Mesendoderm (in vitro differentiated cells): ENCODE data around the gene GSTO1.
"Not testable (repeated sequence)": the region's sequence is repeated elsewhere in the genome, so short reads cannot be mapped to it uniquely, and the experiment has no call there.

Experiments
- DNase-seq: peaks from one replicate; pipeline ENCODE4 v3.0.0; 2013
- H2AK5ac ChIP-seq: 2 replicates; pipeline ENCODE4 v1.6.1; 2013; ENCODE audit warnings: low read length, inconsistent platforms
- H2BK120ac ChIP-seq: 2 replicates; pipeline ENCODE4 v1.6.1; 2013; ENCODE audit warnings: low read depth, mild to moderate bottlenecking, low read length, moderate library complexity, mixed read lengths
- H2BK15ac ChIP-seq: replicated peaks from 2 replicates; pipeline ENCODE4 v1.6.1; 2013; ENCODE audit warnings: low read depth, mild to moderate bottlenecking, moderate library complexity
- H2BK5ac ChIP-seq: 2 replicates; pipeline ENCODE4 v1.6.1; 2013; ENCODE audit warnings: low read length, inconsistent platforms
- H3K18ac ChIP-seq: 2 replicates; pipeline ENCODE4 v1.6.1; 2013; ENCODE audit warnings: mild to moderate bottlenecking, low read length, mixed read lengths
- H3K23ac ChIP-seq: one replicate; pipeline ENCODE4 v1.6.1; 2013; ENCODE audit warnings: low read length
- H3K27ac ChIP-seq: 2 replicates; pipeline ENCODE4 v1.5.1; 2013; ENCODE audit warnings: low read depth, mild to moderate bottlenecking, inconsistent platforms, low read length, moderate library complexity
- H3K27me3 ChIP-seq: 2 replicates; pipeline ENCODE4 v1.6.1; 2013; ENCODE audit warnings: low read length, control low read depth, mild to moderate bottlenecking, inconsistent platforms; ENCODE audit not compliant: insufficient read depth, poor library complexity
- H3K36me3 ChIP-seq: 2 replicates; pipeline ENCODE4 v1.6.1; 2013; ENCODE audit warnings: low read length, inconsistent platforms; ENCODE audit not compliant: control insufficient read depth, insufficient read depth
- H3K4ac ChIP-seq: one replicate; pipeline ENCODE4 v1.6.1; 2013; ENCODE audit warnings: low read depth, mild to moderate bottlenecking, low read length, moderate library complexity
- H3K4me1 ChIP-seq: 2 replicates; pipeline ENCODE4 v1.6.1; 2013; ENCODE audit warnings: low read depth, low read length, inconsistent platforms; ENCODE audit not compliant: control insufficient read depth
- H3K4me2 ChIP-seq: 2 replicates; pipeline ENCODE4 v1.6.1; 2013; ENCODE audit warnings: low read length
- H3K4me3 ChIP-seq: 2 replicates; pipeline ENCODE4 v1.5.1; 2013; ENCODE audit warnings: mild to moderate bottlenecking, low read length
- H3K56ac ChIP-seq: one replicate; pipeline ENCODE4 v1.6.1; 2013; ENCODE audit warnings: low read length
- H3K79me1 ChIP-seq: 2 replicates; pipeline ENCODE4 v1.6.1; 2013; ENCODE audit warnings: low read length, inconsistent platforms
- H3K79me2 ChIP-seq: 2 replicates; pipeline ENCODE4 v1.6.1; 2013; ENCODE audit warnings: mild to moderate bottlenecking, low read length; ENCODE audit not compliant: control insufficient read depth, insufficient read depth
- H3K9ac ChIP-seq: 2 replicates; pipeline ENCODE4 v1.6.1; 2013; ENCODE audit warnings: low read length, inconsistent platforms
- H4K5ac ChIP-seq: one replicate; pipeline ENCODE4 v1.6.1; 2013; ENCODE audit warnings: low read length
- H4K8ac ChIP-seq: one replicate; pipeline ENCODE4 v1.6.1; 2013; ENCODE audit warnings: low read depth, mild to moderate bottlenecking, control low read depth, low read length, moderate library complexity
- WGBS: extraction: QIAGEN DNeasy Blood & Tissue Kit; methylation state at CpG from one replicate; pipeline ENCODE4 v1.1.7; 2013; ENCODE audit warnings: low lambda C conversion rate, missing lambda C conversion rate; ENCODE audit not compliant: insufficient coverage; ENCODE audit errors: extremely low coverage; 5-methylcytosine and 5-hydroxymethylcytosine counted together

GSTO1 gene

GRCh38 chr10:104243512-104243911 lies 11.2 kb upstream of the GSTO1 start:
- Histone ChIP-seq H3K79me1 (no peaks in the 10 kb centered on the region), H2BK15ac (no peak overlapping the region), H3K79me2 (no peaks in the 10 kb centered on the region), H4K5ac (no peak overlapping the region), H4K8ac (no peak overlapping the region), H3K27me3 (no peaks in the 10 kb centered on the region), H2BK120ac (no peak overlapping the region), H2AK5ac (no peak overlapping the region), H3K4ac (no peak overlapping the region), H3K23ac (no peak overlapping the region), H2BK5ac (no peak overlapping the region), H3K4me3 (no peak overlapping the region), H3K27ac (no peak overlapping the region), H3K56ac (no peak overlapping the region), H3K4me2 (no peak overlapping the region), H3K36me3 (no peaks in the 10 kb centered on the region), H3K9ac (no peak overlapping the region), H3K18ac (no peak overlapping the region), H3K4me1 (no peaks in the 10 kb centered on the region)
- WGBS = no CpG with 5 or more reads among the region's 5 CpGs
- no peak for DNase-seq

GRCh38 chr10:104245066-104245632 lies 9.5 kb upstream of the GSTO1 start:
- Histone ChIP-seq H2BK120ac (no peak overlapping the region), H4K5ac (no peak overlapping the region), H2BK15ac (no peak overlapping the region), H3K23ac (no peak overlapping the region), H3K79me2 (no peaks in the 10 kb centered on the region), H4K8ac (no peak overlapping the region), H3K4me1 (no peaks in the 10 kb centered on the region), H3K18ac (no peak overlapping the region), H3K56ac (no peak overlapping the region), H3K4me3 (no peak overlapping the region), H3K4me2 (no peak overlapping the region), H3K27me3 (no peaks in the 10 kb centered on the region), H3K27ac (no peak overlapping the region), H3K79me1 (no peaks in the 10 kb centered on the region), H2BK5ac (no peak overlapping the region), H2AK5ac (no peak overlapping the region), H3K9ac (no peak overlapping the region), H3K36me3 (no peaks in the 10 kb centered on the region), H3K4ac (no peak overlapping the region)
- DNase-seq = no peak
- no CpG with 5 or more reads among the region's 34 CpGs for WGBS

- H3K27ac ChIP-seq = no peak overlapping the region
- H2BK5ac ChIP-seq = no peak overlapping the region
- H3K4me1 ChIP-seq = peaks cover 5% of the 10 kb centered on the region
- no peaks in the 10 kb centered on the region for H3K27me3 ChIP-seq
- H3K79me1 ChIP-seq = no peaks in the 10 kb centered on the region
- no peak overlapping the region for H4K5ac ChIP-seq
- DNase-seq = no peak
- H3K23ac ChIP-seq = no peak overlapping the region
- no peak overlapping the region for H2AK5ac ChIP-seq
- no CpG with 5 or more reads among the region's 2 CpGs for WGBS
- H3K56ac ChIP-seq = no peak overlapping the region
- H2BK15ac ChIP-seq = no peak overlapping the region
- no peak overlapping the region for H3K4ac ChIP-seq
- H2BK120ac ChIP-seq = no peak overlapping the region
- no peaks in the 10 kb centered on the region for H3K36me3 ChIP-seq
- no peak overlapping the region for H3K9ac ChIP-seq
- H3K4me2 ChIP-seq = no peak overlapping the region
- H3K79me2 ChIP-seq = no peaks in the 10 kb centered on the region
- H3K4me3 ChIP-seq = no peak overlapping the region
- H3K18ac ChIP-seq = no peak overlapping the region
- H4K8ac ChIP-seq = no peak overlapping the region
These were observed 7.7 kb upstream of the GSTO1 start for GRCh38 chr10:104246976-104247375.

GRCh38 chr10:104247513-104248146 lies 7.1 kb upstream of the GSTO1 start:
- no peak overlapping the region for H3K4me2 ChIP-seq
- H2BK15ac ChIP-seq = no peak overlapping the region
- no peak overlapping the region for H3K9ac ChIP-seq
- H3K79me1 ChIP-seq = no peaks in the 10 kb centered on the region
- H3K27me3 ChIP-seq = no peaks in the 10 kb centered on the region
- H4K5ac ChIP-seq = no peak overlapping the region
- H2BK5ac ChIP-seq = no peak overlapping the region
- no peak overlapping the region for H3K18ac ChIP-seq
- no peak overlapping the region for H4K8ac ChIP-seq
- no peaks in the 10 kb centered on the region for H3K79me2 ChIP-seq
- DNase-seq = no peak
- H3K56ac ChIP-seq = no peak overlapping the region
- H3K4me1 ChIP-seq = peaks cover 8% of the 10 kb centered on the region
- no peak overlapping the region for H3K4me3 ChIP-seq
- H3K36me3 ChIP-seq = no peaks in the 10 kb centered on the region
- WGBS = no CpG with 5 or more reads among the region's 3 CpGs
- no peak overlapping the region for H3K27ac ChIP-seq
- no peak overlapping the region for H2AK5ac ChIP-seq
- H3K23ac ChIP-seq = no peak overlapping the region
- H3K4ac ChIP-seq = no peak overlapping the region
- no peak overlapping the region for H2BK120ac ChIP-seq

GRCh38 chr10:104248931-104249330 lies 5.8 kb upstream of the GSTO1 start:
- H4K5ac ChIP-seq, H3K23ac ChIP-seq, H3K4ac ChIP-seq, H4K8ac ChIP-seq, H3K18ac ChIP-seq, H3K79me1 ChIP-seq, H3K36me3 ChIP-seq, H3K4me3 ChIP-seq, H2BK15ac ChIP-seq, H3K79me2 ChIP-seq, H3K4me1 ChIP-seq, H3K9ac ChIP-seq, H3K27me3 ChIP-seq, H3K4me2 ChIP-seq, H2BK120ac ChIP-seq, DNase-seq, H2AK5ac ChIP-seq, H3K56ac ChIP-seq, H3K27ac ChIP-seq, H2BK5ac ChIP-seq: not testable (repeated sequence)
- no CpG with 5 or more reads among the region's 11 CpGs for WGBS

- no peak overlapping the region for H4K5ac ChIP-seq
- H3K79me2 ChIP-seq = peaks cover 6% of the 10 kb centered on the region
- no CpG with 5 or more reads among the region's 1 CpG for WGBS
- no peak overlapping the region for H3K56ac ChIP-seq
- no peak overlapping the region for H3K27ac ChIP-seq
- H2AK5ac ChIP-seq = no peak overlapping the region
- H2BK15ac ChIP-seq = no peak overlapping the region
- H3K23ac ChIP-seq = no peak overlapping the region
- H3K79me1 ChIP-seq = no peaks in the 10 kb centered on the region
- no peak overlapping the region for H3K4me2 ChIP-seq
- H3K18ac ChIP-seq = no peak overlapping the region
- no peak for DNase-seq
- H3K4me3 ChIP-seq = no peak overlapping the region
- no peaks in the 10 kb centered on the region for H3K36me3 ChIP-seq
- no peak overlapping the region for H3K9ac ChIP-seq
- H2BK120ac ChIP-seq = no peak overlapping the region
- H3K4me1 ChIP-seq = peaks cover 11% of the 10 kb centered on the region
- H4K8ac ChIP-seq = no peak overlapping the region
- H2BK5ac ChIP-seq = no peak overlapping the region
- no peaks in the 10 kb centered on the region for H3K27me3 ChIP-seq
- H3K4ac ChIP-seq = no peak overlapping the region
These were observed 4.3 kb upstream of the GSTO1 start for GRCh38 chr10:104250371-104250770.
